SU-DHL-6 (cell line): ENCODE data around the gene RALGAPA1.

Experiments used
- EZH2phosphoT487 ChIP-seq: fragments of 200-600 bp; sonication (generic), shearing (Covaris generic); conservative IDR thresholded peaks from 2 replicates; pipeline ENCODE4 v1.6.1; 2018; ENCODE audit warnings: mild to moderate bottlenecking, antibody characterized with exemption, low read length, moderate library complexity, mixed read lengths
- TF ChIP-seq, protein P1 (sequence below): fragments of 200-600 bp; sonication (generic); IDR thresholded peaks from one replicate; pipeline ENCODE4 v1.5.1; 2017; ENCODE audit warnings: antibody characterized with exemption, mild to moderate bottlenecking, low read length, moderate library complexity; ENCODE audit not compliant: insufficient read depth, poor library complexity, severe bottlenecking

- TF ChIP-seq, protein P1, sequence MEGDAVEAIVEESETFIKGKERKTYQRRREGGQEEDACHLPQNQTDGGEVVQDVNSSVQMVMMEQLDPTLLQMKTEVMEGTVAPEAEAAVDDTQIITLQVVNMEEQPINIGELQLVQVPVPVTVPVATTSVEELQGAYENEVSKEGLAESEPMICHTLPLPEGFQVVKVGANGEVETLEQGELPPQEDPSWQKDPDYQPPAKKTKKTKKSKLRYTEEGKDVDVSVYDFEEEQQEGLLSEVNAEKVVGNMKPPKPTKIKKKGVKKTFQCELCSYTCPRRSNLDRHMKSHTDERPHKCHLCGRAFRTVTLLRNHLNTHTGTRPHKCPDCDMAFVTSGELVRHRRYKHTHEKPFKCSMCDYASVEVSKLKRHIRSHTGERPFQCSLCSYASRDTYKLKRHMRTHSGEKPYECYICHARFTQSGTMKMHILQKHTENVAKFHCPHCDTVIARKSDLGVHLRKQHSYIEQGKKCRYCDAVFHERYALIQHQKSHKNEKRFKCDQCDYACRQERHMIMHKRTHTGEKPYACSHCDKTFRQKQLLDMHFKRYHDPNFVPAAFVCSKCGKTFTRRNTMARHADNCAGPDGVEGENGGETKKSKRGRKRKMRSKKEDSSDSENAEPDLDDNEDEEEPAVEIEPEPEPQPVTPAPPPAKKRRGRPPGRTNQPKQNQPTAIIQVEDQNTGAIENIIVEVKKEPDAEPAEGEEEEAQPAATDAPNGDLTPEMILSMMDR = no peak
- no peak for TF ChIP-seq EZH2phosphoT487
These were observed 42.4 kb downstream of the RALGAPA1 start for GRCh38 chr14:35766700-35767082.
